Gastrocnemius medialis (tissue), 4 donors: ENCODE data around the gene LMTK2. TPM values are rescaled to one million over a fixed set of nuclear protein-coding genes. Genes with fewer than 3 reads are reported as not detected.

Experiments
- ATAC-seq, 2 donors: fragments of 150-250 bp; one replicate each; pipeline ENCODE4 v1.9.1; 2016
- DNase-seq, 2 donors: peaks; one replicate each; pipeline ENCODE4 v3.0.0-alpha.2; 2019
- H3K27ac ChIP-seq, 4 donors: fragments of 200-600 bp; sonication (generic); 1 replicate in 1 of 4; 2 replicates in 3 of 4; pipeline ENCODE4 v1.5.1; 2016 to 2018; ENCODE audit warnings: mild to moderate bottlenecking in 2 of 4, moderate library complexity in 1 of 4
- H3K27me3 ChIP-seq, 3 donors: fragments of 200-600 bp; sonication (generic) in 2 of 3; 1 replicate in 1 of 3; 2 replicates in 2 of 3; pipeline versions ENCODE4 v1.5.1 to v1.6.0; 2016 to 2019; ENCODE audit warnings: mild to moderate bottlenecking in 1 of 3, moderate library complexity in 1 of 3
- H3K36me3 ChIP-seq, 2 donors: fragments of 200-600 bp; sonication (generic) in 1 of 2; one replicate each; pipeline ENCODE4 v1.5.1; 2017 to 2018
- H3K4me1 ChIP-seq, 2 donors: fragments of 200-600 bp; sonication (generic) in 1 of 2; one replicate each; pipeline ENCODE4 v1.5.1; 2016 to 2017; ENCODE audit warnings: mild to moderate bottlenecking in 2 of 2
- H3K4me3 ChIP-seq, 4 donors: fragments of 200-600 bp; sonication (generic) in 3 of 4; 1 replicate in 1 of 4; 2 replicates in 3 of 4; pipeline ENCODE4 v1.5.1; 2016 to 2019; ENCODE audit warnings: mild to moderate bottlenecking in 2 of 4
- H3K9me3 ChIP-seq, 3 donors: fragments of 200-600 bp; sonication (generic) in 2 of 3; 1 replicate in 1 of 3; 2 replicates in 2 of 3; pipeline ENCODE4 v1.5.1; 2016 to 2019
- CTCF ChIP-seq, 5 experiments: fragments of 450-650 bp in 3 of 5; fragments of 200-600 bp in 2 of 5; sonication (generic) in 2 of 5; IDR thresholded peaks in 4 of 5; conservative IDR thresholded peaks in 1 of 5; 1 replicate in 4 of 5; 2 replicates in 1 of 5; pipeline ENCODE4 v1.5.1; 2016 to 2019; ENCODE audit warnings: antibody characterized with exemption in 5 of 5, mild to moderate bottlenecking in 3 of 5, moderate library complexity in 3 of 5
- POLR2A ChIP-seq, 2 donors: fragments of 450-650 bp; IDR thresholded peaks; one replicate each; pipeline ENCODE4 v1.6.1; 2017; ENCODE audit warnings: antibody characterized with exemption in 2 of 2, mild to moderate bottlenecking in 2 of 2, moderate library complexity in 2 of 2
- in situ Hi-C, 4 donors: fragments of 200-750 bp; cut with MboI; loops; one replicate each; pipeline versions ENCODE4 v1.15.0 to v1.8.0; 2017; ENCODE audit warnings: low sequenced_read_pairs in 4 of 4
- intact Hi-C: fragments of 100-400 bp; cut with DNase I; formaldehyde crosslinking; loops from one replicate; pipeline ENCODE4 v1.15.1; 2023; ENCODE audit warnings: low total_unique reads
- total RNA-seq, 4 donors: library from RNA; depleted of rRNA; stranded (reverse); fragments of >200 nt; gene quantifications; one replicate each; pipeline versions ENCODE4 v1.1.0 to v1.2.3, GENCODE V29; 2016

The LMTK2 gene
- total RNA-seq, 4 donors from 2014 or later: 10.8 to 44.2 (median 17.7) TPM

GRCh38 chr7:98156700-98157099 lies 50.0 kb downstream of the LMTK2 start:
- Histone ChIP-seq H3K36me3 (peaks cover 0 to 55% of the 10 kb centered on the region in 2 donors), H3K9me3 (no peaks in the 10 kb centered on the region), H3K27me3 (no peaks in the 10 kb centered on the region), H3K4me1 (no peaks in the 10 kb centered on the region), H3K27ac (no peak overlapping the region), H3K4me3 (no peak overlapping the region)
- no peak for ATAC-seq
- intact Hi-C loops: no loop called here
- no peak for TF ChIP-seq CTCF (IDR thresholded peaks at IDR 0.05 in 4 of 5, conservative IDR thresholded peaks at IDR 0.05 in 1 of 5)
- TF ChIP-seq POLR2A (IDR thresholded peaks at IDR 0.05): no peak
- no peak for DNase-seq
- in situ Hi-C loops: loop anchor here in 2 of 4 donors (5.0 to 25.0 kb wide), 3 partner anchors 54 to 144 kb away; no protein-coding TSS in a partner anchor

GRCh38 chr7:98157761-98158160 lies 51.1 kb downstream of the LMTK2 start:
- TF ChIP-seq CTCF (IDR thresholded peaks at IDR 0.05 in 4 of 5, conservative IDR thresholded peaks at IDR 0.05 in 1 of 5) (no peak), POLR2A (IDR thresholded peaks at IDR 0.05) (no peak)
- no peaks in the 10 kb centered on the region for H3K4me1 ChIP-seq
- ATAC-seq (no peak), DNase-seq (no peak)
- no peak overlapping the region for H3K27ac ChIP-seq
- no peak overlapping the region for H3K4me3 ChIP-seq
- peaks cover 0 to 49% of the 10 kb centered on the region in 2 donors for H3K36me3 ChIP-seq
- intact Hi-C loops: no loop called here
- no peaks in the 10 kb centered on the region for H3K9me3 ChIP-seq
- in situ Hi-C loops: loop anchor here in 2 of 4 donors (5.0 to 25.0 kb wide), 3 partner anchors 55 to 145 kb away; no protein-coding TSS in a partner anchor
- no peaks in the 10 kb centered on the region for H3K27me3 ChIP-seq

GRCh38 chr7:98162758-98163157 lies 56.1 kb downstream of the LMTK2 start:
- H3K27me3 ChIP-seq: no peaks in the 10 kb centered on the region
- ATAC-seq (no peak), DNase-seq (no peak)
- H3K4me3 ChIP-seq: no peak overlapping the region
- H3K4me1 ChIP-seq: no peaks in the 10 kb centered on the region
- no peak for TF ChIP-seq POLR2A (IDR thresholded peaks at IDR 0.05)
- TF ChIP-seq CTCF (IDR thresholded peaks at IDR 0.05 in 4 of 5, conservative IDR thresholded peaks at IDR 0.05 in 1 of 5): no peak
- intact Hi-C loops: no loop called here
- H3K9me3 ChIP-seq: no peaks in the 10 kb centered on the region
- H3K27ac ChIP-seq: no peak overlapping the region
- in situ Hi-C loops: loop anchor here in 2 of 4 donors (5.0 to 25.0 kb wide), 3 partner anchors 50 to 150 kb away; no protein-coding TSS in a partner anchor
- H3K36me3 ChIP-seq: peaks cover 0 to 9% of the 10 kb centered on the region in 2 donors

GRCh38 chr7:98163269-98163668 lies 56.6 kb downstream of the LMTK2 start:
- intact Hi-C loops: no loop called here
- no peaks in the 10 kb centered on the region for H3K27me3 ChIP-seq
- no peak overlapping the region for H3K4me3 ChIP-seq
- H3K4me1 ChIP-seq: no peaks in the 10 kb centered on the region
- H3K36me3 ChIP-seq: peaks cover 0 to 5% of the 10 kb centered on the region in 2 donors
- TF ChIP-seq CTCF (IDR thresholded peaks at IDR 0.05 in 4 of 5, conservative IDR thresholded peaks at IDR 0.05 in 1 of 5) (no peak), POLR2A (IDR thresholded peaks at IDR 0.05) (no peak)
- DNase-seq (no peak), ATAC-seq (no peak)
- in situ Hi-C loops: loop anchor here in 2 of 4 donors (5.0 to 25.0 kb wide), 3 partner anchors 51 to 151 kb away; no protein-coding TSS in a partner anchor
- no peaks in the 10 kb centered on the region for H3K9me3 ChIP-seq
- H3K27ac ChIP-seq: no peak overlapping the region
